Left hindlimb (tissue), 1 donor: Measurements from ENCODE around the gene MYO1E.

Experiments
- DNase-seq: peaks from one replicate; pipeline ENCODE4 v3.0.0-alpha.2; 2018

The MYO1E gene

DNA sequence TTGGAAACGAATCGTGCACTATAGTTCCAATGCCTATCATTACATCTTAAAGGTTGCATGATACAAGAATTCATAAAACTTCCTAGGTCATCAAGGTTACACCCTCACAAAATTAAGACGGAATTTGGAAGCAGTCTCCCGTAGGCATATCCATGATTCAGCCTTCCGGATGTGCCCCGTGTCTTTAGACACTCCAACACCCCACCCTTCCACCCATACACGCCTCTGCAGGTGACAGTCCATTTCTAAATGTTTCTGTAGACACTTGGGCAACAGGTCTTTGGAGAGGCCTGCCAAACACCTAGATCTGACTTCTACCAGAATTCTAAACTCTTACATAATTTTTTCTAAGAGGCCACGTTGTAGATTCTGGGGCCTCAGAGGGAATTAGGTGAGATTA is 116.2 kb downstream of the MYO1E start:
- DNase-seq, result no peak

DNA sequence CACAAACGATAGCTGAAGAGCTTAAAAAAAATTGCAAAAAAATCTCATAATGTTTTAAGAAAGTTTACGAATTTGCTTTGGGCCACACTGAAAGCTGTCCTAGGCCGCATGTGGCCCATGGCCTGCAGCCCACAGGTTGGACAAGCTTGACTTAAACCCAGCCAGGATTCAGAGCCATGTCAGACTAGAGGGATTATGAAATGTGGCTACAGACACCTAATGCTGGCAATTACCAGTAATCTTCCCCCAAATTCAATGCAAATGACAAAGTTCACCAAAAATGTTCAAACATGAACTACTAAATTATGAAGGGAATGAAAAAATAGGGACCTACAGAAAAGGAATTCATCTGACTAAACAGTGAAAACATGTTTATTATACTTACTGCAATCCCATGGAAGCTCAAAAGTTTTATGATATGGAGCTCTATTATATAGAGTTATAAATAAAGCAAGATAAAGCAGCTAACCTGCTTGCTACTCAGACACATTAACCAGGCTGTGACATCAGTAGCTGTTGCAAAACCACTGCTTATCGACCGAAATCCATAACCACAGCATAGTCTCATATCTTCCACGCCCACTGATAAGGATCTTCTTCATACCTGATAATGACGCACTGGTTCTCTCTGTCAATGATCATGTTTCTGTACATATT is 116.9 kb downstream of the MYO1E start:
- no peak for DNase-seq

DNA sequence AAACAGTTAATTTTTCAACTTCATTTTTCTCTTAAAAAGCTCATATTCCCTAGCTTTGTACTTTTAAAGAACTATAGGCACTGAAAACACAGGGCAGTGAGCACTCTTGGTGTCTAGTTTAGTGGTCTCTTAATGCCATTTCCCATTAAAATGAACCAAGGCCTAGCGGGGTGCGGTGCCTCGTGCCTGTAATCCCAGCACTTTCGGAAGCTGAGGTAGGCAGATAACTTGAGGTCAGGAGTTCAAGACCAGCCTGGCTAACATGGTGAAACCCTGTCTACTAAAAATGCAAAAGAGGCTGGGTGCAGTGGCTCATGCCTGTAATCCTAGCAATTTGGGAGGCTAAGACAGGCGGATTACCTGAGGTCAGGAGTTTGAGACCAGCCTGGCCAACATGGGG is 120.5 kb downstream of the MYO1E start:
- no peak for DNase-seq

DNA sequence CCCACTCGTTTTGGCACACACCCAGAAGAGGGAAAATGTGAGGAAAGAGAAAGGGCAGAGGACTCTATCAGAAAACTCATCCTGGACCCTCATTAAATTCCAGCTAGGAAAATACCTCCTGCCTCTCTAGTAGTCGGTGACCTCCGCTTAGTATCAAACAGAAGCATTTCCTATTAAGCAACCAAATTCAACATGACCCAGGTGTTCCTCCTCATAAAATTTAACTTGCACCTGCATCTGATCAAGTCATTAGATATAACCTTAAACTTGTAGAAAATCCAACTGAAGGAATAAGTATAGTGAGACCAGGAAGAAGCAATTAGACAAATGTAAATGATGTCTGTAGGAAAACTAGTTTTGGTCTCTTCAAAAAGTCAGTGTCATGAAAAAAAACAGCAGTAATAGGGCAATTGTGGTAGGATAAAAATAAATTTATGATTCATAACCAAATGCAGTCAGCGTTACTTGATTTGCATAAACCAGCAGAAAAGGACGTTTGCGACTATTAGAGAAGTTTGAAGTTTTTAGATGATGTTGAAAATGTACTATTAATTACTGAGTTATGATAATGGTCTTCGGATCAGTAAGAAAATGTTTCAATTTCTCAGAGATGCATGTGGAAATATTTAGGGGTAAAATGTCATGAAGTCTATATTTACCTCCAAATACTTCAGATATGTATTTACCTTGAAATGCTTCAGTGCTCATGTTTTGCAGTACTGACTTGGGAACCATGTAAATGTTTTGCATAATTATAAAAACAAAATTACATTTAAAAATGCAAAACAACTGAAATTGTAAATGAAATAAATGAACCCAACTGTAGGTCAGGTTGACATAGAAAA is 121.4 kb downstream of the MYO1E start:
- DNase-seq, result no peak

DNA sequence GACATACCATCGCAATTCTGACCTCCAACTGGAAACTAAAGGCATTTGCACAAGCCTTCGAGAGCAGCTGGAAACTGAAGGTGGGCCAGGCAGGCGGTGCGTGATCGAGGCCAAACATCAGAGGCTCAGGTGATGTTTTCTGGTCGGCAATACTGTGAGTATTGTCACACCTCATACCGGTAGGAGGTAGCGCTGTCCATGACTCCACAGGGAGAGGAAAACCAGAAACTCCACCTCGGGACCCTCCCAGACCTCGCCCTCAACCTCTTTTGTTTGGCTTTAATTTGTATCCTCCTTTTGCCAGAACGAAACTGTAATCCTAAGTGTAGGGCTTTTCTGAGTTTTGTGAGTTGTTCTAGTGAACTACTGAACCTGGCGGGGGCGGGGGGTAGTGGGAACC is 122.4 kb downstream of the MYO1E start:
- no peak for DNase-seq

DNA sequence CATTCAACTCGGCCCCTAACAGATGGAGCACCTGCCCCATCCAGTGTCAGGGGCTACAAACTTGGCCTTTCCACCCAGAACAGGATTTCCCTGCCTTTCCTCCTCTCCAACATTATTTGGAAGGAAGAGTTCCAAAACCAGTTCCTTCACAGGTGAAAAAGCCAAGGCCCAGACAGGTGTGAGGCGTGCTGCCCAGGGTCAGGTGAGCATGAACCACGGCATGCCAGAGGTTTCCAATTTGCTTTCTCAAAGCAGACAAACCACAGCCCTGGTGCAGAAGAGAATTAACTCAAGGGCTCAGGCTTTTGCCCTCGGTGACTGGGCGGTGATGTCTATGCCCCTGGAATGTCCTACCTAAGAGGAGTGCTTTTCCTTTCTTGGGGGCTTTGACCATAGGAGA is 122.9 kb downstream of the MYO1E start:
- DNase-seq, result no peak

DNA sequence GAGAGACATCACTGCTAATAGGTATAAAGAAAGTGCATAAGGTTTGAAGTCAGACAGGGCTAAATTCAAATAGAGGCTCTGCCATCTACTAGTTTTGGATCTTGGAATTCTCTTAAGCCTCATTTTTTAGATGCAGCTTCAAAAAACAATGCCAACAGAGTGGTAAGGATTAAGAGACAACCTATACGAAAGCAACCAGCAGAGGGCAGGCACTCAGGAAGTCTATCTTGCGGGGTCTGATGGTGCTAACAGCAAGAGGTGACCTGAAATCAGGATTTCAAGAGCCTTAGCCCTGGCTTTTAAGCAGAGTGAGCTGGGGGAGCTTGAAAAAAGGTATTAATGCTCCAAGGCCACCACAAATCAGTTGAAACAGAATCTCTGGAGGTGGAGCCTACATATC is 125.3 kb downstream of the MYO1E start:
- no peak for DNase-seq

DNA sequence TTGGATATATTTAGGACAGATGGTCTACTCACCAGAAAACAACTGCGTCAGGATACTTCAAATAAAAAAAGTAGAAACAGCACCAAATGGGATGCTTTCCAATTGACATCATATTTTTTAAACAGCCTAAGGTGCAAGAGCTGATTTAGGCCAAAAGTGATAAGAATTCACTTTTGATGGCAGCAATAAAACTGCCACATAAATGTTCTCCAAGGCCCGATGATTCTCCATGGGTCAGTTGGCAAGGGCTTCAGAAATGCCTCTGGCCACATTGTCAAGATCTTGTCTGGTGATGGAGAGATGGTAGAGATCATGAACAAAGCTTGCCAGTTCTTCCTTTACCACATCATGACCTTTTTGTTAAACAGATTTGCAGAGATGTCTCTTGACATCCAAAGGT is 127.1 kb downstream of the MYO1E start:
- no peak for DNase-seq

DNA sequence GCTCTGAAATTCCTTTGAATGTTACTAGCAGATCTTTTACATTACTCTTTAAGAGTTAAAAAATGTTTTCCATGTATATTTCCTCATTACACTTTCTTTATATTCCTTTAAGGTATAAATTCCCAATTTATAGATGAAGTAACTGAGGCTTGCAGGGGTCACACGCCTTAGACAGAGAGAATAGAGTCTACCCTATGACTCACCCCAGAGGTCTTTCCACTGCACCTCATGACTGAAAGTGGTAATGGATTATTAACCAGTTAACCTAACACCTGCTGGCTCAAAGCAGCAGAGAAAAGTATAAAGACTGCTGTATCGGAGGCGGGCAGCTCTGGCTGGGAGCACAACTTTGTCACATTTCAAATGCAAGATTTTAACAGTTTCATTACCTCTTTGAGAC is 128.3 kb downstream of the MYO1E start:
- no peak for DNase-seq

DNA sequence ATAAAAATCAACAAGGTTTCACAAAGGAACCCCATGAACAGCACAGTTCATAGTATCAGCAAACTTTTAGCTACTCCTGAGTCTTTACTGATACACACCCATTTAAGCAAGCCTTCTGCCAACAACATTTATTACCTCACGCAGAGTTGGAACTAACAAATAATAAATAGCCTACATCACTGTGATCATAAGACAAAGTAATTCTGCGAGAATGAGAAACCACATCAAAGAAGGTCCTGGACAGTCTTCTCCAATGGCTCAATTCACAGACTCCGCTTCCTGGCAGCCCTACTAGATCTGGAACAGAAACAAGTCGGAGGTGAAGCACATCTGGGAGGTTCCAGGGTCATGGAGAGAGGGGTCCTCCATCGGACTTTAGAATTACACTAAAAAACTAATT is 129.0 kb downstream of the MYO1E start:
- no peak for DNase-seq

DNA sequence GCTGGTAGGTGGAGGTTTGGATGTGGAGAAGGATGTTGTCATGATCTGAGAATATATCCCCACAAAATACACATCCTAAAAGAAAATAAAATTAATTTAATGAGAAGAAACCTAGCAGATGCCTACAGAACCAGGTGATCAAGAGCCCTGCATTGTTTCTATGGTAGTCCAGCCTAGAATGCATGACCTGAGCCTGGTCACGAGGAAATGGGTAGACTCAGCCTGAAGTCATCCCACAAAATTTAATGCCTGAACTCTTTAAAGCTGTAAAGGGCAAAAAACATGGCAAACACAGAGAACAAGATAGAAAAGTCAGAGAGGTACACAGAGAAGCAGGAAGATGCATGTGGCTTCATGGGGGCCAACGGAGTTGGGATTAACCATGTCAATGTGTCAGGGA is 130.0 kb downstream of the MYO1E start:
- no peak for DNase-seq

DNA sequence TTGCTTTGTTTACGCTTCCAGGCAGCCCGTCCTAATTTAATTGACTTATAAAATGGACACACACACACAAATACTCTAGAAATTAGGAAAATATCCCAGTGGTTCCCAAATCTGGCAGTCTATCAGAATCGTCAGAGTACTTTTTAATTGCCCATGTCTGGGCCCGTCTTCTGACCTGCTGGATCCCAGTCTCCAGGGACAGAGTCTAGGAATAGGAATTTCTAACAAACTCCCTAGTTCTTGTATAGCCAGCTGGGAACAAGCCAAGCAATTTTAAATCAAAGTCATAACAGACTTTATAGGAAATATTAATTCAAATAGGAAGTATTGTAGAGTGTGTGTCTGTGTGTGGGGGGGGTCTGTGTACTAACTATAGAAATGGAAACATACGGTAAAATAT is 132.6 kb downstream of the MYO1E start:
- no peak for DNase-seq

DNA sequence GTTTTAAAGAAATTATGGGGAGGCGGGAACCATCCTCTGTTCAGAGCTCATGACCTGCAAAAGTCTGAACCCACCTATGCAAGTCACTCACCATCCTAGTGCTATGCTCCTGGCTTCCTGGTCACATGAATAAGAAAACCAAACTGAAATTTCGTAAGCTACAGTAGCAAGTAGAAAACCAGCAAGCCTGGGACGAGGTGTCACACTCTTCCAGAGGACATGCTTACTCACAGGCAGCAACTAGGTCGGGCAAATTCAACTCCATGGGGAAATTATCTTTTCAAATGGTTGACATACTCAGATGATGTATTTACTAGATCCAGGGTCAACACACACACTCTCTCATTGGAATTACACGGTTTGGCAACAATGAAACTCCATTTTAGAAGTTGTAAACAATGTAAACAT is 134.7 kb downstream of the MYO1E start:
- DNase-seq, result no peak

DNA sequence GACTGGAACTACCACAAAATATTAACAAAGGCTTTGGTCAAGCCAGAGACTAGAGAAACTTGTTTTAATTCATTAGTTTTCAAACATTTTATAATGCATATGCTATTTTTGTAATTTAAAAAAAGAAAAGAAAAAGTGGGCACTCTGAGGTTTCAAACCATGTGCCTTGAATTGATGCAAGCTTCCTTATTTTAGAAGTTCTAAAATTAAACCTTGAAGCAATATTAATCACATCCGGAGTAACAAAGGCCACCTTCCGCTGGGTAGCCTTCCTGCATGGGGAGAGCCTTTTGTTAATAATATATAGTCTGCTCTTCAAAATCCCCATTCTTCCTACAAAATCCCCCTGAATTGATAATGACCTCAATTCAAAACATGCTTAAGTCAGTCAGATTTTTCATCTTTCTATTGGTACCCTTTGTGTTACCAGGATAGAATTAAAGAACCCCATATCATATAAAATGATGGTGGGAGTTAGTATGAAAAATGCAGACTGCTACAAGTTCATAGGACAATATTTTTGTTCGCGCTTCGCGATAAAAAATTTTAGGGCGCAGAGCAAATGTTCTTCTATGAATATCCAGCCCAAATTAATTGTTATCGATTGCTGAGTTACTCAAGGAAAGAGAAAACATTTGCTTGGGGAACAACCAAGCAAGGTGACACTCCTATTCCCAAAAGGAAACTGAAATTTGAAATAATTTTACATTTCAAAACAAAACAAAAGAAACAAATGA is 135.4 kb downstream of the MYO1E start:
- no peak for DNase-seq

DNA sequence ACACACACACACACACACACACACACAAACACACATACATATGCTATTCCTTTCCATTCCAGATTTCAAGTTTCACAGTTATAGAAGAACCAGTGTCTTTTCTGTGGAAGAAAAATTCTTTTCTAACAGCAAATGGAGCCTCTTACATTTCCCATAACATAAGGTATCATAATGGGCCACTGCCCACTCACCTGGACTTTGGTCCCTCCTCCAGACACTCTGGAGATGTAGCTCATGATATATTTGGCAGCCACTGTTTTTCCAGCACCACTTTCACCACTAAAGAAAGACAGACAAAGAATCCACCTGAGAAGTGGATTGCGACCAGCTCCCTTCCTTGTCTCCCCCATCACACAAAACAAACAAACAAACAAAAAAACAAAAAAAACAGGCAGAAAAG is 136.3 kb downstream of the MYO1E start:
- no peak for DNase-seq

DNA sequence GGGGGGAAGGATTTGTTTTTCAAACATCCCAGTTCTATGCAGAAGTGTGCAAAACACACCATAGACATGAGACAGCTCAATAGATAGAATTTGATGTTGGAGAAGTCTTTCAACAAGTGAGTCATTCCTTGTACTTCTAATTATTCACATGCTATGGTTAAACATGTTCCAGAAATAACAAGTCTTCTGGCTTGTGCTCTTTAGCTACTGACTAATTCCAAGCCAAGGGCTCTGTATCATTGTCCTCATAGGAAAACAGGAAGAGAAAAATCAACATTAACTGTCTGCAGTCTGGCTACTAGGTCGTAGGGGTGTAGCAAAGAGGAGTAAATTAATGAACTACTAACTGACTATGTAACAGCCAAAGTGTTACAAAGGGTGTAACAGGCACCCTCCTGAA is 140.2 kb downstream of the MYO1E start:
- no peak for DNase-seq

DNA sequence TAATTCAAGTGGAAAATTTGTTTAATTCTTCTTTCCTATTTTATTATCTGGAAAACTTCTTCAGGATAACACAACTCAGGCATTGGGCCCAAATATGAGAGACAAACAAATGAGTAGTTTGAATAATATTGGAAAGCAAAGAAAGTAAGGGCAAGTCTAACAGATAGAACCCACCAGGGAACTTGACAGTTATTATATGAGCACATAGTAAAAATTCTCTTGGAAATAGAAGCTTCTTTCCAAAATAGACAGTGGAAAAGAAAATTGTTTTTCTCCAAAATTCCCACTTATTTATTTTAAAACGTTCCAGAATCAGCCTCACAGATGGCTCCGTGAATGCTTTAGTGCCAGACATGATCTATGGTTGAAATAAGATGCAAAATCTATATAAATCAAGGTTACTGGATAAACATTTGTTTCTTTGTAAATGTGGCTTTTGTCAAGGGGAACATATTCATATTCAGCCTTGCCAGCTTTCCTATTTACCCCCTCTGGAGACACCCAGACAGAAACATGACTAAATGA is 142.1 kb downstream of the MYO1E start:
- no peak for DNase-seq

DNA sequence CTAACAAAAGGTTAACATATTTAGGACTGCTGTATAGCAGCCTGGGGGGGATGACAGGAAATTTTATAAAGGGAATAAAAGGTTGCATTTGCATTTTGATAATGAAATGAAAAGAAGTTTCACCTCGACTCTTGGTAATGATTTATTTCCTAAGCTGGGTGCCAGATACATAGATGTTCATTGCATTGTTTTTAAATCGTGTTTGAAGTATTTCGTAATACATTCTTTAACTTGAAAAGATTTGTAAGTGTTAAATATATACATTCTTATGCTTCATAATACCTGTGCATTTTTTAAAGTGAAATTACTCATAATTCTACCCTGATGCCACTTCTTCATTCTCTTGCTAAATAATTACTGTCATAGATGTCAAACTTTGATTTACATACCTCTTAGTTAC is 143.2 kb downstream of the MYO1E start:
- DNase-seq, result no peak

DNA sequence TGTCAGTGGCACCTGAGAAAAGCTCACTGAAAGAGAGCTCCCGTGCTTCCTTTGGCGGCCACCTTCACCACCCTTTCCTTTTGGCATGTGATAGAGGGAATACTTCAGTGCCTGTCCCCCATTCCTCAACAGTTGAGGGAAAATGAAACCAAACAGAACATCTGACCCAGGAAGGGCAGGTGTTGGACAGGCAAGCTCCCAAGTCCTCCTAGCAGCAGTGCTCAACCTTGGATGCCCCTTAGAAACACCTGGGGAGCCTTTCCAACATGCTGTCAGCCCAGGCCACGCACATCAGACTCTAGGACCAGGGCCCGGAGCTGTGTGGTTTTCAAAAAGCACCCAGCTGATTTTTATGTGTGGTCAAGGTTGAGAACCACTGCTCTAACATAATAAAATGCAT is 143.7 kb downstream of the MYO1E start:
- DNase-seq, result no peak

DNA sequence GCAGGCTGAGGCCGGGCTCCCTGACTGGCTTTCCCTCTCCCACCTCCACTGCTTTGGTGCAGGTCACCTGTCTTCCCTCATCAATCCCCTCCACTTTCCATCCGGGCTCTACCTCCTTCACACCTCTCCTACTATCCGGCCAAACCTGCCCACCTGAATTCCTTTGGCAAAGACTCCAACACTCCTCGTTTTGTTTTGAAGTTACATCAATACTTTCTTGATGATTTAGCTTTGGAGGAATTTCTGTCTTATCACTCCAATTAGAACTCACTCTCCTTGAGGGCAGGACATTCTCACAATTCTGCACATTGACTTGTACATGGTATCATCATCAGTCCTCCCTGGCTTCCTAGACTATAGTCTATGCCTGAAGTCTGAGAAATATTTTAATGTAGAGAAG is 145.7 kb downstream of the MYO1E start:
- DNase-seq, result no peak

DNA sequence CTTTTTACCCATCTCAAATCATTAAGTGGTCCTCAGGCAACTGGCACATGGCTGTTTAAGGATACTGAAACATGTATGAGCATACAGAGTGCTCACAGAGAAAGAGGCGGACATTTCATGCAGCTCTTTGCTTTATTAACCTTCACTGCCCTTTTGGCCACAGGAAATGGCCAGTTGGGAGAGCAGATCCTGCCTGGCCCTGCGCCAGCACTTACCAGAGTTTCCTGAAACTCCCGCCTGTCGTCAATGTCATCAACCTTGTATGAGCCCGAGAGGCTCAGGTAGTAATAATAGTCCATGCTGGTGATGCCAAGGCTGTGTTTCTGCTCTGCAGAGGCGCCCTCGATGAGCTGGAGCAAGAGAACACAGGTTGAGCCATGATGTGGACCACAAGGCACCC is 148.2 kb downstream of the MYO1E start:
- DNase-seq, result no peak

DNA sequence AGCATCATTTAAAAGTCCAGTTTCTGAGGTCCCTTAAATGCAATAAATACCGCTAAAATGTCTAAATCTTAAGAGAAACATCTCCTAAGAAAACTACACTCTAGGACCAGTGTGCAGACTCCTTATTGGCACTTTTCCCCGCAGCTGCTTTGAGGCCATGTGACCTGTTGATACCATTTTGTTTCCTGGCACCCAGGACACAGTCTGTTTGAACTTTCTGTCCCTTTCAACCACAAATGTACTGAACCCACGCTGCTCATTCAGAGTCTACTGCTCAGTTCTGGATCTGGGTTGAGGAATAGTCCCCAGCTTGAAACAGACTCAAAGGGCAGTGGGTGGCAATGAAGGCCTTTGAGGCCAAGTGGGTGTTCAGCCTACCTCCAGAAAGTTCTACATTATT is 148.9 kb downstream of the MYO1E start:
- DNase-seq, result no peak

DNA sequence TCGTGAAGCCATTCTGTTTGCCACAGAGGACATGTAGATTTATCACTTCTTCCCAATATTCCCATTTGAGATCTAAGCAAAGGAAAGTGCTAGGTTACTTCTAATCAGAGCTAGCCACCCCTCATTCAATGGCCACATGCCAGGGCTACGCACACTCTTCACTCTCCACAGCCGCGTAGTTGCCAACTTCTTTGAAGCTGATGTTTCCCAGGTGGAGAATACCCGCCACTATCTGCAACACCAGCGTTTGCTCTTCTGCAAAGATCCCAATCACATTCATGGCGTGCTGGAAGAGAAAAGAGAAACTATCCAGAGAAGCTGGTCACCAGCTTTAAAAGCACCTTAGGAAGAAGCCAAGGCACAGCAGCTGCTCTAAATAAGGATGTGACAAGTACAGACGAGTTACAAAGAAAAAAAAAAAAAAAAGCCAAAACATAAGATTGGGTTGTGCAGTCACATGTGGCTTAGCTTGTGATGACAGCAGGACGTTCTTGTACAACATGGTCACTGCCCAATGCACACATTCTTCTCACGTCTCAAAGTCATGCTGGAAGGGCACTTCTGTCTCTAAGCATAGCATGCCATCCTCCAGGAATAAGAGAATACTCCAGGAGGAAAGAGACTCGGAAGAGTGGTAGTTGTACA is 149.6 kb downstream of the MYO1E start:
- no peak for DNase-seq
